GM21367 (cell line): Measurements from ENCODE around the gene TUB.

Experiments used
- ATAC-seq: cut with Tn5 transposase; IDR thresholded peaks from one replicate; pipeline ENCODE4 v1.9.1; 2021; ENCODE audit not compliant: unreplicated experiment

The TUB gene

DNA sequence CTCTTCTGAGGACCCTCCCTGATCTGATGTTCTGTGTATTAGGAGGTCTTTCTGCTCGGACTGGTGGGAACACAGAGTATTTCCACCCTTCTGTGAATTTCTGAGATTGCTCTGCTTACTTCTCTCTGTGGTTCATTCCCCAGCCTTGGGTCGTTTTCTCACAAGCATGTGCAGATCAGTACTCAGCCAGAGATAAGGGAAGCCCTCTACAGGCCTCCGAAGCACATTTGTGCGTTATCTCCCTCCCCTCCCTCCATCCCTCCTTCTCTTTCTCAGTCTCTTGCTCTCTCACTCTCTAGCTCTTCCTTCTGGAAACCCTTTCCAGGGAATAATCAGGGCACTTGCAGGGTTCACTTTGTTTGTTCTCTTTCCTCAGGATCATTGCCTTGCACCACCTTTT is 35.2 kb upstream of the TUB start:
- ATAC-seq, result no peak

DNA sequence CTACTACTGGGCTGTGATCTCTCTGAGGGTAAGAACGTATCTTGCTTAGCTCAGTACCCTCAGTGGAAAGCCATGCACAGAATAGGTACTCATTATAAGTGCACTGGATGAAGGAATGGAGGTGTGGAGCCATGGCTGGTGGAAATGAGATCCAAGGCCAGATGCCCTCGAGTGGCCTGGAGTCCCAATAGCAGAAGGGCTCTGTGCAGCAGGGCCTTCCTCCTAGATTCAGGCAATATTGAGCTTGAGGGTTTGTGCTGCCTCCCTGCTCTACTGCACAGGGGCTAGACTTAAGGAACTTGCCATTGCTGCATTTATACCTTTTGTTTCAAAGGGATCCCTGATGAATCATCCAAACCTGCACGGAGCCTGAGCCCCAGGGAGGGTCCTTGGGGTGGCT is 33.6 kb upstream of the TUB start:
- no peak for ATAC-seq

DNA sequence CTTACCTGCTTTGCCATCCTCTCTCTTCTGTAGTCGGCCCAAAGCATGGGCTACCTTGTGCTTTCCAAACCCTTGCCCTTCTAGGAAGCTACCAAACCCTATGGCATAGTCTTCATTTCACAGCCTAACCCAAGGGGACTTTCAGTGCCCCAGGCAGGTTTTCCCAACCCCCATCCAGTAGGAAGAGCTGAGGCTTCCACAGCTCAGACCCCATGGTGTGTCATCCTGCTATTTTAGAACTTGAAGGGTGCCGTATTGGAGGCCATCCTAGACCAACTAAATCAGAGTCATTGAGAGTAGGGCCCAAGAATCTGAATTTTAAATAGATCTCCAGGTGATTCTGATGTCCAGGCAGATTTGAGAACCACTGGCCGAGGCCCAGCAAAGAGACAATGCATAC is 31.9 kb upstream of the TUB start:
- no peak for ATAC-seq

DNA sequence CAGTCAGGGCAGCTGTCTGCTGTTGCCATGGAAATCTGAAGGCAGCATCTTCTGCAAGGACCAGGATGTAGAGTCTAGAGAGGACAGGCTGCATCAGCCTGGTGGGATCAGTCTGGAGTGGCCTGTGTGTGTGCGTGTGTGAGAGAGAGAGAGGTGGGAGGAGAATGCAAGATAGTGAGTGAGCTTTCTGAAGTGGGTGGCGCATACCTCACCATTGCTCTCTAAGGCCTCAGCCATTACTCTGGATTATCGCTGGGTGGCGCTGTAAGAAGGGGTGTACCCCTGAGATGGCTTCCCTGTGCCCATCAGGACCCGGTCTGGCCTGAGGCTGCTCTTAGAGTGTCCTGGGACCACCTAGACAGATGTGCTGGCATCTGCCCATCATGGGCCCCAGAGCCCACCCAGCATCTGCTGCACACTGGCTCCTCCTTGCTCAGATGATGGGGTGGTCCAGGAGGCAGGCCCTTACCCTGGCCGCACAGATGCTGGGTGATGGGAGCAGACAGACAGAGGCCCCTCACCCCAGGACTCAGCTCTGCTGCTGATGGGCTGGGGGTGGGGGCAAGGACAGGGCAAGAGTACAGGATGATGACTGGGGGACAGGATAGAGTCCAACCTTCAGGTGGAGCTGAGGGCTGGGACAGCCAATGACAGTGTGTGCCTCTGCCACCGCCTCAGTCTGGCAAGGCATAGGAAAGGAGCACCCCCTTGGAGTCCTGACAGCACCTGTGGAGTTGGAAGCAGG is 25.7 kb upstream of the TUB start:
- ATAC-seq, result no peak

DNA sequence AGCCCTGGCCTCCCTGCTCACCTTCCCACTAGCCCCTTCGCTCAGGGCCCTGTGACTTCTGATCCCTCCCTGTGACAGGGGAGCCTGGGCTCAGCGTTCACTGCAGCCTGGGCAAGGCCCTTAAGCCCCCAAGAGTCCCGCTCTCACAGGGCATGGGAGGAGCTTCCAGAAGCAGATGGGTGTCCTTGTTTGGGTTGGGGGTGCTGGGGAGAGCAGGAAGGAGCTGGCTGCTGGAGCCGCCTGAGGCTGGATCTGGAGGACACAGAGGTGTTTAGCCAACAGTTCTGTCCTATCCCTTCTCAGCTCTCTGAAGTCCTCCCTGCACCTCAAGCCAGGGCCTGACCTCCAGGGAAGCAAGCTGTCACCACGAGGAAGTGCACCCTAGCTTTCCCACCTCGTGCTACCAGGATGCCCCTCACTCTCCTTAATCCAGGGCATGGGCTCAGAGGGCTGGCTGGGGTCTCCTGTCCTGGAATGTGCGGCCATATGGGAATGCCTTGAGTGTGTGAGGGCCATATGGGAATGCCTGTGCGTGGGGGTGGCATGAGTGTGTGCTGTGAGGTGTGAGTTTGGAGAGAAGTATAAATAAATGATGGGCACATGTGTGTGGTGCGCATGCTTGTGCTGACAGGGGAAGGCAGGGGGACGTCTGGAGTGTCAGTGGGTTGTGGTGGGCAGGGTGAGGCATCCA is 25.0 kb upstream of the TUB start:
- no peak for ATAC-seq

DNA sequence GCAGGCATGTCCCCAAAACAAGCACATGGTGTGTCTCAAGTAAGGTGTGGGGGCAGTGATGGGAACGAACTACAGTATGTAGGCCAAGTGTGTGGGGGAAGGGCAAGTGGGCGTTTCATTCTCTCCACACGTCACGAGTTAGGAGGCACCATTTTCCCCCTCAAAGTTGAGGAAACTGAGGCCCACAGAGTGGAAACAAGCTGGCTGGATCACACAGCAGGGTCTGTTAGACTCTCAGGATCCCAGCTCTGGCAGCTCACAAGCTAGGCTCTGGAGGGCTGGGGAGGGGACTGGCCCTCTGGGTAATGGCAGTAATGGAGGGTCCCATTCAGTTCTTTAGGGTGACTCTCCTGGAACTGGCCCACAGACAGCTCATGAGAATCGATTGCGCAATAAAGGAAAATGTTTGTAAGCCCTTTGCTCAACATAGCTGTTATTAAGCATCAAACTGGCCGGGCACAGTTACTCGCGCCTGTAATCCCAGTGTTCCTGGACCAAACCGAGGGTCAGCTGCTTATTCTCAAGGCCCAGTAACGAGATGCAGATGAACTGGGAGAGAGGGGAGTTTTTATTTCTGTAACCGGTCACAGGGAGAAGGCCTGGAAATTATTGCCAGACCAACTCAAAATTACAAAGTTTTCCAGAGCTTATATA is 24.1 kb upstream of the TUB start:
- ATAC-seq, result no peak

DNA sequence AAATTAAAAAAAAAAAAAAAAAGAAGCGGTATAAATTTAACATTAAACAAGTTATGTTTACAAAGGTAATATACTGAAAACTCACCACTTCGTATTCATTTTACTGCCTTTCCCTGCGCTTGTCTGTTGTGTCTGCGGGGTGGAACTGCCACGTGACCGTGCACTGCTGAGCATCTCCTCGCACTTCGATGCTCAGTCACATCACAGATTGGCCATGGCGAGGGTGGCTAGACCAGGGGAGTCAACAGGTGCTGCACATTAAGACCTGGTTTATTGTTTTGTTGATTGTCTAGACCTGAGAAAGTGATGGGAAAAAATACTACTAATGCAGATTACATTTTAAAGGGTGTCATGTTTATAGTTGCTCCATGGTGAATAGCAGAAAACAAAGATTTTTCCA is 22.8 kb upstream of the TUB start:
- no peak for ATAC-seq

DNA sequence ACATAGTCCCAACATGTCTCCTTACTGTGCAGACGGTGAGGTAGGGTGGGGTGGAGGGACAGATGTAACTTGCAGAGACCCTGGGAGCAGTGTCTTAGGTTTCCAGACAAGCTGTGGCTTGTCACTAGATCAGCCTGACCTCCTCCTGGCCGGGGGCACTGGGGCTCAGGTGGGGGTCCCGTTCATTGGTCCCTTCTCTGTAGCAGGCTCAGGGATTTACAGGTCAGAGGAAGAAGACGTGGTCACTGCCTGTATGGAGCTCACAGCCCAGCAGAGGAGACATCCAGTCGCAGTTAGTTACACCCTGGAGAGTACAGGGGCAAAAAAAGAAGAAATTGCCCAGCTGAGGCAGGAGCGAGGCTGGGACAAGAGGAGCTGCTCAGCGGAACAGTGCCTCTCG is 22.0 kb upstream of the TUB start:
- no peak for ATAC-seq

DNA sequence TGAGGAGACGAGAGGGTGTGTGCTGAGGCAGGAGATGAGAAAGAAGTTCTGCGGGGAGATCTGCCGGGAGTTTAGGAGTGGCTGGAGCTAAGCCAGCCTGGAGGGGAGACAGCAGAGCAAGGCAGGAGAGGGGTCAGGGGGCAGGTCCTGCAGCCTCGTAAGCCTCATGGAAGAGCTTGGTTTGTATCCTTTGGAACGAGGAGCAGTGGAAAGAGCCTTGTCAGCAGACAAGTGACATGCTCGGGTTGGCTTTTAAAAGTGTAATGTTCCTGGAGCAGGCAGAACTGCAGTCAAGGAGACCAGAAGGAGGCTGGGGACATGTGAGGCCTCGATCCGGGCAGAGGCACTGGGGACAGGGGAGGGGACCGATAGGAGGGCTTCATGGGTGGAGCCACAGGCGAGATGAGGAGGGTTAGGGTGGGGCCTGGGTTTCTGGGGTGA is 21.4 kb upstream of the TUB start:
- no peak for ATAC-seq

DNA sequence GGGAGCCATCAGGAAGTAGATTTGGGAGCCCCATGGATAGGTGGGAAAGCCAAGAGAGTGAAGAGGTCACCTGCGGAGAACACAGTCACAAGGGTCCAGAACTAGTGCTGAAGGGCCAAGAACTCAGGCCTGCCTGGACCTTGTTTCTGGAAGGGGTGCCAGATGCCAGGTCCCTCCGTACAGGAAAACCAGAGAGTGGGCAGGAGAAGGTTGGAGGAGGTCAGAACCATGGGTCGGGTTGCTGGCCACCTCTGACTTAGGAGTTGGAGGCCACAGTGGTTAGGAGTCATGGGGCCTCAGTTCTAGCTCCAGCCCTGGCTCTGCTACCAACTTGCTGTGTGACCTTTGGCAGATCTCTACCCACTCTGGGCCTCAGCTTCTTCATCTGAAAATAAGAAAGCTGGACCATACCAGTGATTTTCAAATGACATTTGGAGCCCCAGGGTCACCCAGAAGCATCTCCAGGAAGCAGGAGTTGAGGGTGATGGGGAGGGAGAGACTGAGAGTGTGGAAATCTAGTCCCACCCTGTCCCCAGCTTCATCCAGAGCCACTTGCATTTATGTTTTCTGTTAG is 20.8 kb upstream of the TUB start:
- ATAC-seq, result no peak

DNA sequence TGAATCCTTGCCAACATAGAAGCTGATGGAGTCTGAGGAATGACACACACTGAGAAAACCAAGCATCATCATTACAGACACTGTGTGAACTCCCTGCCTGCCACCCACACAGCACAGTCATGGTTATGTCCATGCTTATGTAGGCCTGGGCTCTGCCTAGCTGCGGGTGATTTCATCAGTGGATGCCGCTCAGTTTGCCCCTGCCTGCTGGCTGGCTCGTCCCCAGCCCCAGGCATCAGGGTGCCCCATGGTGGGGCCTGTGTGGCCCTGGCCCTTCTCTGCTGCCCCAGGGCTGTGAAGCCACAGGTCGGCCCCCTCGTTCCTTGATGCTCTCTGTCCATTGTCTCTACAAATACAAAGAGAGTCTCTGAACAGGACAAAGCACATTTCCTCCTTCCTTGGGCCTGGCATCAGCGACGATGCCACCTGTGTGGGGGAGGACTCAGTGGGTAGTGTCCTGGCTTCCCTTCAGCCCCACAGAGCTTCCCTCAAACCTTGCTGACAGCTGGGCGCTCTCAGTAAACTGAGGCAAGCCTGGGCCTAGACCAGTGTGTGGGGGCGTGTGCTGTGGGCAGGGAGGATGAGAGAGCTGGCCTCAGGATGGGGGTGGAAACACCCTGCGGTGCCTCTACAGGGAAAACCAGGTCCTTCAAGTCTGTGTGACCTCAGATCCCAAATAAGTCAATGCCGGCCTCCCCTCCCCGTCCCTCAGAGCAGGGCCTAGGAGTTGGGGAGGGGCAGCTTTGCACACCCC is 20.0 kb upstream of the TUB start:
- no peak for ATAC-seq

DNA sequence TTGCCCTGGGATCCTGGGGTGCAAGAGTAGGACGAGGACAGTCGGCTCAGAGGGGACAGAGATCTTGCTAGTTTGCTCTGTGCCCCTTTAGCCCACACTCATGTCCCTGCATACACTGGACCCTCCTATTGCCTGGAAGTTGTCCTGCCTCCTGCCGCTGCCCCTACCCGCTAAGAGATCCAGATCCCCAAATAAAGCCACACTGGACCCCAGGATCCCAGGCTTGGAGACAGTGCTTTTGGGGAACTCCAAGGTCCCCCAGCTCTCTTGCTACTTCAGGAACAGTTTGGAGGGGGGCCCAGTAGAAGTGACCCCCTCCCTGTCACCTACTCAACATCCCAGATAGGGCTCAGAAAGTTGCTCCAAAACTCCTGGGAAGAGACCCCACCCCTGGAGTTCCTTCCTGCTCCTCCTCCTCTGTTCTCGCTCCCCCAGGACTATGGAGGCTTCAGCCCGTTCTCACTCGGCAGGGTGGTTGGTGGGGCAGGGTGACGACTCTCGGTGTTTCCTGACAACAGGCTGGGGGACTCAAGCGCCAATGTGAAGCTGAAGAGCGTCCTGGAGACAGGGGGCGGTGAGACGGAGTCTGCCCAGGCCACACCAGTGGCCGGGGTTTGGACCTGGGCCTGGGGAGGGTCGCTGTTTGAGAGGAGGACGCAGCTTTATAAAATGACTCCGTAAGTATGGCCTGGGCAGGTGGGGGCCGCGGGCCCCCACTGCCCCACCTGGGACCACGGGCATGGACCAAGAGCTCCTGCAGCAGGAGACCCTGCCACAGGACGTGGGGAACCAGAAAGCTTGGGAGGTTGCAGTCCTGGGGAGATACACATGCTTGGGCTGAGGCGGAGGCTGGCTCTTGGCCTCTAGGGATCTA is 19.2 kb upstream of the TUB start:
- no peak for ATAC-seq

DNA sequence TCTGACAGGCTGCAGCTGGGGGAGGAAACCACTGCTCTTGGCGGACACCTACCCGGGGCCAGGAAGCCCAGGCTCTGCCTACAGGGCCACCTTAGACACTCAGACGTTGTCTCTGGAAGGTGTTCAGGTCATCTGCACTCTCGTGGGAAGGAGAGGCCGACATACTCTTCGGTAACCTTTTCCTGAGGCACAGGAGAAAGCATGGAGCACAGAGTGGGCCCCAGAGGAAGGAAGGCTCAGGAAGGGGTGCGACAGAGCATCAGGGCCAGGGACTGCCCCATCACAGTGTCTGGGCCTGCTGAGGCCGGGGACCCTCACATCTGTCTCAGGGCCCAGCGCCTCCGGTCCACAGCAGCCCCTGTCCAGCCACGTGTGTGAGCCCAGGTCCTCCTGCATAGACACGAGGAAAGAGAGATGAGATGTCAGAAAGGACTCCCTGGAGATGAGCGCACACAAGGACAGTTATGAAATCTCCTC is 18.2 kb upstream of the TUB start:
- no peak for ATAC-seq

DNA sequence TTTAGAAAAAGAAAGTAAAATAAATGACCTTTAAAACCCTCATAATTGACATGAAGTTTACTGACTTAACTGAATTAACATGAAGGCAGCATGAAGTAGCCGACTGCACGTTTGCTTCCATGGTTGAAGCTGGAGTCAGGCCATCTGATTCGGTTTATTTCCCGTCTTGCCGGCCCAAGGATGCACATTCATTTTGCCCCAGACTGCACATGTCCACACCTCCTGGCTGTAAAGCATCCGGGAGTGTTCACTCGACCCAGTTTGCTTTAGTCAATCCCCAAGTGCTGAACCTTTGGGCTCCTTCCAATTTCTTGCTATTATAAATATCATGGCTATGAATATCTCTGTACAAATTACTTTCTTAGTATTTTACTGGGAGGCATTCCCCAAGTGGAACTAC is 17.7 kb upstream of the TUB start:
- no peak for ATAC-seq

DNA sequence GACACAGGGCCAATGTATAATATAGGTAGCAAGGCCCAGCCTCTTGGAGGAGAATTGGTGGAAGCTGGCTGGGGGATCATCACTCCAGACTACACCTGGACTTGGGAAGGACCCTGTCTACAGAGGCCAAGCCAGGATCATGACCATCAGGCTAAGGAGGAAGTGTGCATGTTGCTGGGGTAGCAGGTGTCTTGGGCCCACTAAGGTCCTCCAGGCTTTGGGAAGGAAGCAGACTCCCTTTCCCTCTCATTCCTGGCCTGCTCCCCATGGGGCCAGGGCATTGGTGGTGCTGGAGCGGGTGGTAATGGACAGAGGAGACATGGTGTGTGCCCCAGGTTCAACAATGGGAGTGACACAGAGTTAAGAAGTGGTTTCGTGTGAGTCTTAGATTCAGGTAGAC is 16.0 kb upstream of the TUB start:
- ATAC-seq, result no peak

DNA sequence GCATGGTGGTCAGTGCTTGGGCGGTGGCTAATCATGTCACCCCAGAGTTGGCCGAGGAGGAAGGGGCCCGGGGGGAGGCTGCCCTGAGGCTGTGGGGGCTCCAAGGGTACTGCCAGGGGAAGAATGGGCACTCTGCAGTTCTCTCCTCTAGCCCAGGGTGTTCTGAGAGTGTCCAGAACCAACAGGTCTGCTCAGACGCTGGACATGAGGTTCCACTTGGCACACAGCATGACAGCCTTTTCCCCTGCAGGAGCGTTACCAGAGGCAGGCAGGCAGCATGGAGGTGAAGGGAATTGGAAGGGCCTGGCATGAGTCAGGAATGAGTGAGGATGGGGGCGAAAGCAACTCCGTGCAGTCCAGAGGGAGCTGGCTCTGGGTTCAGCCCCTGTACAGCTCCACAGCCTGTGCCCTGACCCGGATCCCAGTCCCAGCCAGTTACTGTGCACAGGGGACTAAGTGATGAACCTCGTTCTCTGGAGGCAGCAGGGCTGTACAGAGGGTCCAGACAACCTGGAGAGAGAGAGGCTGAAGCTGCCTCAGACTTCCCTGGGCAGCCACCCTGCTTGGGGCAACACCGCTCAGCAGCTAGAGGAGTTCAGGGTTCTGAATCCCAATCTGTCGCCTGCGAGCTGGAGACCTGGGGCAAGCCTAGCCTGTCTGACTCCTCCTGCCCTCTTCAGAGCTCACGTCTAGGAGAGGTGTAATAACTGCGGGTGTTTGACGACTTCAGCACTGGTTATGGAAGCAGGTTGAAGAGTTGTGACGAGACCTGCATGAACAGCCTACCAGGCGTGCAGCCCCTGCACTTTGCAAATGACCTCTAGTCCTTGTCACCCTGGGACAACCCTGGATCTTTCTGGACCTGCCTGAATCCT is 14.7 kb upstream of the TUB start:
- no peak for ATAC-seq

DNA sequence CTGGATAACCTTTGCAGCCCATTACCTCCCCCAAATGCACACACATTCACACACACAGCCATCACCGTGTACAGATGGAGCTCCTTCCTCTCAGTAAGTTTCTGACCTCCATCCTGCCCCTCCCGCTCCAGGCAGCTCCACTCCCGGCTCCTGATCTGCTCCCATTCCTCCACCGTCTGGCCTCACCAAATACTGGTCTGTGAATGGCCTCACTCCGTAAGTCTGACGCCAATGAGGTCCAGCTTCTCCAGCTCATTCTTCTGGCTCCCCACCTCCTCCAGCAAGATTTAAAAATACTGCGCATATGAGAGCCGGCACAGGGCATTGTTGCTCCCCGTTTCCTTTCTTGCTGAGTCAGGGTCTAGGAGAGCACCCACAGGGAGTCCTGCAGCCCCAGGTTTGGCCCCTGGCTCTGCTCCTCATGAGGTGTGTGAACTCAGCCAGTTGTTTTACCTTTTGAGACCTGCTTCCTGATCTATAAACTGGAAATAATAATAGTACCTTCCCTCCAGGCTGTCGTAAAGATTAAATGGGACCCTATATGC is 14.0 kb upstream of the TUB start:
- no peak for ATAC-seq

DNA sequence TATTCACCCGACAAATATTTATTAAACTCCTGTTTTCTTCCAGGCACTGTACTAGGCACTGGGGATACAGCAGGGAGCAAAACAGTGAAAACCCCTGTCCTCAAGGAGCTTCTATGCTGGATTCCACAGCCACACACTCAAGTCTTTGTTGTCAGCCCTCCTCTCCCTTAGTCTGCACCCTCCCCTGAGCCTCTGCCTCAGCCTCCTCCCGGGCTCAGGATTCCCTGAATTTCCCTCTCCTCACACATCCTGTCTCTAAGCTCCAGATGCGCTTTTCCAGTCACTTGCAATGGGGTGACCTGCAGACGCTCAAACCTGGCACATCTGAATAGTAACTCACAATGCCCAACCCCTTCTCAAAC is 13.5 kb upstream of the TUB start:
- ATAC-seq, result no peak
